HepG2 (cell line): ENCODE measurements around the gene USP5. TPM values are rescaled to one million over a fixed set of nuclear protein-coding genes. Genes with fewer than 3 reads are reported as not detected.

Experiments
- CBFB ChIP-seq: sonication (generic); formaldehyde crosslinking; IDR thresholded peaks from 2 replicates; pipeline ENCODE4 v1.4.0; 2020; ENCODE audit warnings: missing genetic modification reagents
- FOXJ3 ChIP-seq: sonication (generic); formaldehyde crosslinking; IDR thresholded peaks from 2 replicates; pipeline ENCODE4 v1.4.0; 2020; ENCODE audit warnings: missing genetic modification reagents, mild to moderate bottlenecking, borderline replicate concordance
- JUND ChIP-seq: sonication (generic); formaldehyde crosslinking; IDR thresholded peaks from 2 replicates; pipeline ENCODE4 v1.8.0; 2022; ENCODE audit warnings: mild to moderate bottlenecking, missing genetic modification reagents
- KAT2B ChIP-seq: fragments of 150-350 bp; IDR thresholded peaks from 2 replicates; pipeline ENCODE4 v1.6.1; 2014; ENCODE audit warnings: low read depth, low read length, borderline replicate concordance
- KDM5A ChIP-seq: fragments of 200-600 bp; sonication (generic); IDR thresholded peaks from 2 replicates; pipeline ENCODE4 v1.7.0; 2018; ENCODE audit warnings: antibody characterized with exemption, mild to moderate bottlenecking, low read length, borderline replicate concordance
- MAX ChIP-seq: IDR thresholded peaks from 2 replicates; pipeline ENCODE4 v1.6.1; 2012; ENCODE audit warnings: inconsistent platforms
- MLXIP ChIP-seq: sonication (generic); formaldehyde crosslinking; IDR thresholded peaks from 2 replicates; pipeline ENCODE4 v1.9.0; 2021; ENCODE audit warnings: missing genetic modification reagents, borderline replicate concordance
- PAF1 ChIP-seq: IDR thresholded peaks from 2 replicates; pipeline ENCODE4 v1.6.1; 2016; ENCODE audit warnings: missing genetic modification reagents, missing compliant biosample characterization
- RBM39 ChIP-seq: fragments of 200-400 bp; formaldehyde crosslinking; IDR thresholded peaks from one replicate; pipeline ENCODE4 v1.6.1; 2018; ENCODE audit warnings: antibody characterized with exemption, mild to moderate bottlenecking, low read depth, low read length; ENCODE audit not compliant: poor library complexity, severe bottlenecking
- SOX5 ChIP-seq: IDR thresholded peaks from 2 replicates; pipeline ENCODE4 v1.6.1; 2016; ENCODE audit warnings: borderline replicate concordance
- SRY ChIP-seq: sonication (generic); formaldehyde crosslinking; IDR thresholded peaks from 2 replicates; pipeline ENCODE4 v1.8.0; 2022; ENCODE audit warnings: mild to moderate bottlenecking, missing genetic modification reagents
- THAP9 ChIP-seq: sonication (generic); formaldehyde crosslinking; IDR thresholded peaks from 2 replicates; pipeline ENCODE4; 2020; ENCODE audit warnings: missing genetic modification reagents, mild to moderate bottlenecking, borderline replicate concordance
- THYN1 ChIP-seq: sonication (generic); formaldehyde crosslinking; IDR thresholded peaks from 2 replicates; pipeline ENCODE4 v1.8.1; 2023; ENCODE audit warnings: low read depth, mild to moderate bottlenecking, moderate library complexity, missing genetic modification reagents, borderline replicate concordance
- TMF1 ChIP-seq: sonication (generic); formaldehyde crosslinking; IDR thresholded peaks from 2 replicates; pipeline ENCODE4 v1.8.1; 2022; ENCODE audit warnings: low read depth, missing genetic modification reagents
- ZBTB2 ChIP-seq: sonication (generic); formaldehyde crosslinking; IDR thresholded peaks from 2 replicates; pipeline ENCODE4 v1.8.0; 2022; ENCODE audit warnings: low read depth, missing genetic modification reagents
- ZNF24 ChIP-seq: fragments of 450-650 bp; IDR thresholded peaks from 2 replicates; pipeline ENCODE4 v1.6.1; 2017; ENCODE audit warnings: antibody characterized with exemption, mild to moderate bottlenecking
- ZNF282 ChIP-seq: fragments of 450-650 bp; IDR thresholded peaks from 2 replicates; pipeline ENCODE4 v1.6.1; 2018; ENCODE audit not compliant: partially characterized antibody
- ZNF564 ChIP-seq: sonication (generic); formaldehyde crosslinking; IDR thresholded peaks from 2 replicates; pipeline ENCODE4 v1.8.1; 2023; ENCODE audit warnings: mild to moderate bottlenecking, missing genetic modification reagents
- ZNF691 ChIP-seq: sonication (generic); formaldehyde crosslinking; IDR thresholded peaks from 2 replicates; pipeline ENCODE4 v1.4.0; 2020; ENCODE audit warnings: missing genetic modification reagents, low read depth, mild to moderate bottlenecking, borderline replicate concordance
- ZNF891 ChIP-seq: sonication (generic); formaldehyde crosslinking; IDR thresholded peaks from 2 replicates; pipeline ENCODE4 v1.5.0; 2020; ENCODE audit warnings: mild to moderate bottlenecking, missing genetic modification reagents
- polyA plus RNA-seq, 8 experiments: library from polyadenylated mRNA; depleted of rRNA in 3 of 8; stranded (reverse) in 7 of 8; unstranded in 1 of 8; fragments of >200 nt; fragmentation: Illumina TruSeq in 4 of 8; extraction: Trizol in 4 of 8; gene quantifications; 2 replicates each; pipeline versions ENCODE4 v1.2.1 to v1.2.3, GENCODE V29; 2011 to 2016; ENCODE audit warnings: low read depth in 4 of 8, missing spikeins in 1 of 8, mixed read lengths in 1 of 8; ENCODE audit not compliant: insufficient read depth in 1 of 8
- total RNA-seq, 5 experiments: library from RNA; depleted of rRNA; stranded (reverse); fragments of >200 nt; fragmentation: Illumina TruSeq; extraction: Trizol; gene quantifications; 2 replicates each; pipeline ENCODE4 v1.2.3, GENCODE V29; 2016; ENCODE audit warnings: low read depth in 1 of 5

USP5 gene
- total and polyA plus RNA-seq, 2 of the 13 experiments (the other 11 are each of a cell fraction or from before 2014, with no cell fraction given), result 39.6 to 56.0 TPM

GRCh38 chr12:6872073-6873048 lies 20.4 kb downstream of the USP5 start (continued):
- peak; percentile 71; the same call in 1 of the 2 replicates for TF ChIP-seq KDM5A
- 0 out of 2 replicates have a peak, but pooled peaks have one; percentile 55 for TF ChIP-seq SRY
- TF ChIP-seq CBFB (CRISPR knock-in tag), result peak; percentile 73
- TF ChIP-seq FOXJ3 (CRISPR knock-in tag), result peak; percentile 47; the same call in 1 of the 2 replicates
- peak; percentile 48; the same call in 1 of the 2 replicates for TF ChIP-seq PAF1
- peak; percentile 42; the same call in 1 of the 2 replicates for TF ChIP-seq TMF1
- TF ChIP-seq ZNF564 (CRISPR knock-in tag), result no peak
- no peak for TF ChIP-seq ZNF891
- no peak for TF ChIP-seq THYN1
- TF ChIP-seq THAP9 (CRISPR knock-in tag), result peak; percentile 20; the same call in 1 of the 2 replicates
- peak; percentile 34 for TF ChIP-seq RBM39
- TF ChIP-seq JUND (CRISPR knock-in tag), result peak; percentile 69; the same call in 1 of the 2 replicates
- peak; percentile 50; the same call in 1 of the 2 replicates for TF ChIP-seq ZBTB2 (CRISPR knock-in tag)
- TF ChIP-seq MLXIP (CRISPR knock-in tag), result peak; percentile 41; the same call in 1 of the 2 replicates
- TF ChIP-seq MAX, result peak; percentile 89
- TF ChIP-seq ZNF691 (CRISPR knock-in tag), result peak; percentile 78
- no peak for TF ChIP-seq ZNF24
- TF ChIP-seq ZNF282, result no peak
- TF ChIP-seq SOX5, result no peak; the same call in 1 of the 2 replicates
- no peak for TF ChIP-seq KAT2B
